GM19238 (cell line): ENCODE results near the gene FOXE1.

Experiments used
- DNase-seq: peaks from one replicate; pipeline ENCODE4 v3.0.0; 2011; ENCODE audit warnings: low spot score; ENCODE audit not compliant: insufficient read length

FOXE1 gene

DNA sequence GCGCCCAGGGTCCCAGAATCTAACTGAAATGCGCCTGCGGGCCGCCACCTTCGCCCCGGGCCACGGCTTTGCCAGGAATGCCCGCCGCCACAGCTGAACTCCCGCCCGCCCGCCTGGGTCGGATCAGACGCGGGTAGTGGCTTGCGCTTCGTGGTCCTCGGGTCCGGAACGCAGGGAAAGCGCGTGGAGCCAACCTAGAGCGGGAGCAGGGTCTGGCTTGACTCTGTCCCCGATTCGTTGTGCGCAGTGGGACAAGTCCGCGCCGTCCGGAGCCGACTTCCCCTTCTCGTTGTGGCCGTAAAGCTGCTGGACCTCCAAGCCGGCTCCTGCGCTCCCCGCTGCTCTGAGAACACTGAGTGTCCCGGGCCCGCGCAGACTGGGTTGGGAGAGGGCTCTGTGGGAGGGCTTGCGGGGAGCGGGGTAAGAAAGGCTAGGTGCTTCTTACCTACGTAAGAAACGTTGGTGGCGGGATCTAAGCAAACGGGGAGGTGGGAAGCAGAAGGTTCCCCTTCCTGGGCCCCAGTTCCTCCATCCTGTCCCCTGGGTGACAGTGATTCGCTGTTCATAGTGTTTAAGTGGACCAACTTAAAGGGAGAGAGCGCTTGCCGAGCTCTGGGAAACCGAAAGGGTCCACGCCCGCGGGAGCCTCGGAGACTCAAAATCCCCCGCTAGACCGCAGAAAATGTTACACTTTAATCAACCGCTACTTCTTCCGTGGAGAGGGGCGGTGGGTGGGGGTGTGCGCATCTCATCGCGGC, 4.4 kb upstream of the FOXE1 start:
- DNase-seq = no peak

GRCh38 chr9:97849980-97850379, 3.0 kb upstream of the FOXE1 start:
- DNase-seq = no peak

DNA sequence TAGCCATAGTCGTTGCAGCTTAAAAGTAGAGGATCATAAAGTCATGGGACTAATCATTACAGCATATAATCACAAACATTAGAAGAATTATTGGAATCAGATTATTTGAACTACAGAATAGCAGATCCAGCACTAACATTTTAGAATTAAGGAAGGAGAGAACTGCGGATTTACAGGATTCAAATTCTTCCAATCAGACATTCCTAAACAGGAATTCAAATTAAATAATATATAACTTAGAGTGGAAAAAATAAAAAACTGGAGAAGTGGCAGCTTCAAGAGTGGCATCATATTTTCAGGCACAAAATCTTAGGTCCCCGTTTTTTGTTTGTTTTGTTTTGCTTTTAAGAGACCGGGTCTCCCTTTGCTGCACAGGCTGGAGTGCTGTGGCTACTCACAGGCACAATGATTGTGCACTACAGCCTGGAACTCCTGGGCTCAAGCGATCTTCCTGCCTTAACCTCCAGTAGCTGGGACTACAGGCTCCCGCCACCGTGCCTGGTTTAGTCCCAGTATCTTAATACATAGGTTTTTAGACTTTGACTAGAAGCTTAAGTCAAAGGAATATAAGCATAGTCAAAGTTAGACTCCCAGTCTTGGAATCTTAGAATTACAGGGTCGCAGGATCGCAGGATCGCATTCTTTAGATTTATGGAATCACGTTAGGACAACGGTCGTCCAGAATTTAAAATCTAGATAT, 2.1 kb upstream of the FOXE1 start:
- no peak for DNase-seq

- DNase-seq = no peak
Observed at GRCh38 chr9:97851446-97851883, 1.6 kb upstream of the FOXE1 start.

DNA sequence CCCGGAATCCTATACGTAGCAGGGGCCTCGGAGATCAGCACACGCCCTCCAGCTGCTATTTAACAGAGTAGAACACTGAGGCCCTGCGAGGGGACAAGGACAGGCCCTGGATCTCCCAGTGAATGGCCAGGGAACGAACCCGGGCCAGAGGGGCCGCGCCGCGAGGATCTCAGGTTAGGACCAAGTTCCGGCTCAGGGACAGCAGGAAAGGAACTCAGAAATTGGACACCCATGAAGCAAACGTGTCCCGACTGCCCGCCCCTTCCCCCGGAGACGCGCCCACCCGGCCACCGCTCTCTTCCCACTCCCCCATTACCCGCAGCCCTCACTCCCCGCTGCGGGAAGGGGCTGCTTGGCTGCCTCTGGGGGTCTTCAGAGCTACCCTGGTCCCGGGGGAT, 1.0 kb upstream of the FOXE1 start:
- no peak for DNase-seq

DNA sequence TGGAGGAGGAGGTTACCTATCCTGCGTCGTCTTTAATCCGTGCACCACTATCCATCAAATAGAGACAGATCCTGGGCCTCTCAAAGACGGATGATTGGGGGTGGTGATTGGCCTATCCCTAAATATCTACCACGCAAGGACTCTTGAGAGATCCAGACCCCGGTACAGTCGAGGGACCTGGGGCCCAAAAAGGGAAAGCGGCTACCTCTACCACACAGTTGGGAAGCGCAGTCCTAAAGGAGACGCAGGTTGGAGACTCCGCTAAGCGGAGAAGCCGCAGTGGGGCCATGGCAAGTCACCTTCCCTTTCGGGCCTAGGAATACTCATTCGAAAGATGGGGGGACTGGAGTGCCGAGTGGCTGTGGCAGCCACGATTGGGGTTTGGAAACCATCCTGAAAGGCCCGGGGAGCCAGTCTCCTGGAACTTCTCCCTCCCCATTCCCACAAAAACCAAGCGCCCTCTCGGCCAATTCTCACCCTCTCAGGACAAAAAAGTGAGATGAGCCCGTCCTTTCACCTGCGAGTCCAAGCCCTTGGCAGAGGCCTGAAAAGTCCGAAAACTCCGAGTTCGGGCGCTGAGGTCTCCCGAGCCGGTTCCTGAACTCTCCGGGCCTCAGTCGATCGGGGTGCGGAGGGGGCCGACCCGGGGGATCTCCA, 499 bp upstream of the FOXE1 start:
- no peak for DNase-seq

- no peak for DNase-seq
Observed at GRCh38 chr9:97853844-97854695, 1.0 kb downstream of the FOXE1 start.

GRCh38 chr9:97854696-97855485, 1.9 kb downstream of the FOXE1 start:
- DNase-seq = no peak

GRCh38 chr9:97855486-97855875, 2.5 kb downstream of the FOXE1 start:
- DNase-seq = no peak

DNA sequence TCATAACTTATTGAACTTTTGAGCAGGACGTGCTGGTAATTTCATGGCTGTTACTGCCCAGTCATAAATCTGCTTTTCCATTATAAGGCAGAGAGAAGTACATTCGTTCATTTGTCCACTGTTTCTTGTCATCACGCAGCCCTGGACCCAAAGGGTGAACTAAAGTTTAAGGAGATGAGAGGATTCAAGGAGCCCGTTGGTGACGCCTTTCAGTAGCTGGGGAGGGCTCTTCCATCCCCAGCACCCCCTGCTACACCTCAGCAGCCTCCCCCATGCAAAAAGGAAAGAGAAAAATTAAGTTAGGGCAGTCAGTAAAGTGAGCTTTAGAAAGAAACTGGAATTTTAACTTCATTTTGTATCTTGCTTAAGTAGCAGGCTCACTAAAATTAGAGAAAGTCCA, 2.9 kb downstream of the FOXE1 start:
- DNase-seq = no peak

DNA sequence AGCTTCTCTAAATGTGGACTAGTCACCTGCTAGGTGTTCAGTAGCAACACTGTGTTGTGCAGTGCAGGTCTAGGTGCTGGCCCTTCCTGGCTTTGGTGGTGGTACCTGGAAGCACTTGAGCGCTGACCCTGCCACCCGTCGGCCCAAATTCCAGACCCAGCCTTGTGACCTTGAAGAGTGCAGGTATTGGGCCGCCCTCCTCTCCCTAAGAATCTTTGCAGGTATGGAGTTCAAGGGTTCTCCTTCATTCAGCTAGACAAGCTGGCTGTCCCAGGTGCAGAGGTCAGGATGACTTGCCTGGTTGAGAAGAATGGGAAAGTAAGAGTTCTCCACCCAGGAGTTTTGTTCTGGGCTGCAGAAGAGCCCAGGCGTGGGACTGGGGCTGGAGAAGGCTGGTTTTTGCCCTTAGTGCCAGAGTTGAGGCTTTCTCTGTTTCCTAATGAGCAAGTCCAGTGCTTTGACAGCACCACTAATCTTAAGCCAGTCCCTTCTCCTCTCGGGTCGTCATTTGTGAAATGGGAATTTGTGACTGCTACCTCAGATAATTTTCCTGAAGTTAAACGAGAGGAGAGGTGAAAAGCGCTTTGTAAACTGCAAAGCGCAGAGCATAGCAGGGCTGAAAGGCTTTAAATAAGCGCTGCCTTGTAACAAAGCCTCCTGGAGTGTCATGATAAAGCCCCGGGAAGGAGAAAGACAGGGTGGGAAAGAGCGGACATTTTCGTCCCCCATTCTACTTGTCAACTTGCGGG, 4.0 kb downstream of the FOXE1 start:
- no peak for DNase-seq

DNA sequence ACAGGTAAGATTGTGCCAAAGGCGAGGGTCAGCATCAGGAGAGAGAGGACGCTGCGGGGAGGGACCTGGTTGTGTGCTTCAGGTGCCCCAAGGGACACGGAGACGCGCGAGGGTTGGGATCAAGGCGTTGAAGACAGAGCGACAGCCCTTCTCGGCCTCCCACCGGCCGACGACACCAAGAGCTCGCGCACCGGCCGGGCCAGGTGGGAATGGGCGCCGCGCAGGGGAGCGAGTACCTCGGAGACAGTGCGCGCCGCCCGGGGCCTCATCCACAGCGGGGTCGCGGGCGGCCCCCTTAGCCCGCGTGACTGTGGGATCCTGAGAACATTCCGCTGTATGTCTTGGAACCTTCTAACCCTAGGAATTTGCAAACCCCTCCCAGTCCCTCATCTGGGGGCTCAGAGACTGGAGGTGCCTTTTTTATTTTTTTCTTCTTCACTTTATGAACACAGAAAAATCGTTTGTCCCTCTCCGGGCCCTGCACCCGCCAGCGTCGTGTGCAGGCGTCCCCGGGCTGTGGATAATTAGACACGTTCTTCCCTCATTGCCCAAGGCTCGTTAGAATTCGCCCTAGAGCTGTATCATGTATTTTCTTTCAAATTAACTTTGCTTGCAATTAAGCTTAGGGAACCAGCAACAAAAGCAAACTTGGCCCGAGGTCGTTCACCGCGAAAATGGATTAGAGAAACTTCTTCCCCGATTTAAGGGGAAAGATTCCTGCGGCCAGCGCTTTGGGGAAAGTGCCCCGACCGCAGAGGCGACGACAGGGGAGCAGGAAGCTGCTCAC, 4.8 kb downstream of the FOXE1 start:
- DNase-seq = no peak

DNA sequence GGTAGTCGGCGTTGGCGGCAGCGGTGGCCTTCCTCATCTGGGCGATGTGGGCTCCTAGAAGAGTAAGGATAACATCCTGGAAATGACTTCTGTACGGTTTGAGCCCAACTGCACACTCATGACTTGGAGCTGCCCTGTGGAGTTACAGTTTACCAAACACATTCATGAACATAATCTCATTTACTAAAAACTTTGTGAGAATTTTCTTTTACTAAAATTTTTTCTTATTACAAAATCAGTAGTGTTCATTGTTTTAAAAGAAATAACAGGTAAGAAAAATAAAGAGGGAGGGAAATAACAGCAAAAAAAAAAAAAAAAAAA, 5.3 kb downstream of the FOXE1 start:
- no peak for DNase-seq

DNA sequence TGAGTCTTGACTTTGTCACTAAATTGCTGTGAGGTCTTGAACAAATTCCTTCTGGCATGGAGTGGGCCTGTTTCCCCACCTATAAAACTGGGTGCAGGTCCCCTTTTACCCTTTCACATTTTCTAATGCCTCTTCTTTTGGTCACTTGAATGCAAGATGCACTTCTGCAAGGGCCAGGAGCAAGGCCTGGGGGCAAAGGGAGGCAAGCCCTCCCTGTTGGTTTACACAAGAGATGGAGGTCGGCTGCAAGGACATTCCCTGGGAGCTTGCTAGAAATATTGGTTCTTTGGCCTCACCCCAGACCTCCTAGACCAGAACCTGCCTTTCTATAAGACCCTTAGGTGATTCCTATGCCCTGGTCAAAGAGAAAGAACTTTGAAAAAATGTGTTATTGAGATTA, 5.8 kb downstream of the FOXE1 start:
- DNase-seq = no peak

DNA sequence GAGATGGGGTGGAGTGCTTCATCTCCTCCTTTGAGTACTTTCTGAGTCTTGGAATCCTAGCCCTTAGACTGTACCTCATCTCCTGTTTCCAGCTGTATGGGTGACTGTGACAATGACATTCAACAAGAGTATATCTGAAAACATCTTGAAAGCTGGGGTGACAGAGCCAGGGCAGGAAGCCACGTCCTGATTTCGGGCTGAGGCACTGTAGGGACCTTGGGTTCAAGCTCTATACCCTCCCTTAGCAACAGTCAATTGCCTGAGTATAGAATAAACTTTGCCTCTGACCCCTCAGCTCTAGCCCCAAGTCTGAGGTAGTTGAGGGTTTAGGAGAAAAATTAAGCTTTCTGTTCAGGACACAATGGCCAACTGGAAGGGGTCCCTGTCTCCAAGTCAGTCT, 6.3 kb downstream of the FOXE1 start:
- no peak for DNase-seq

GRCh38 chr9:97860451-97861147, 7.6 kb downstream of the FOXE1 start:
- no peak for DNase-seq

- DNase-seq = no peak
Observed at GRCh38 chr9:97861148-97861475, 8.1 kb downstream of the FOXE1 start.

DNA sequence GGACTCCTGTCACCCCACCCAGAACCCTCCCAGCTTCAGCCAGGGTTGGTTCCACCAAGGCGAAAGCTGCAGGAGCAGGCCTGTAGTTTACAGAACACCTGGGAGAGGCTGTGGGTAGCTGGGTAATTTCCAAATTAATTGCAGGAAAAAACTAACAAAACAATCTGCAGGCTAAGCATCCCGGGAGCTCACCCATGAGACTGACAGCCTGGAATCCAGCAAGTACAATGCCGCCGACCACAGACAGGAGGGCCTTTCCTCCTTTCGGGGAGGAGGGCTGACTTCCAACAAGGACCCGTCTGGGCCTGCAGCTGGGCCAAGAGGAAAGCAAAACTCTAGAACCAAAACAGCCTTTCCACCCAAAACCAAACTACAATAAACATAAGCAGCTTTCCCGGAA, 10.3 kb downstream of the FOXE1 start:
- no peak for DNase-seq

DNA sequence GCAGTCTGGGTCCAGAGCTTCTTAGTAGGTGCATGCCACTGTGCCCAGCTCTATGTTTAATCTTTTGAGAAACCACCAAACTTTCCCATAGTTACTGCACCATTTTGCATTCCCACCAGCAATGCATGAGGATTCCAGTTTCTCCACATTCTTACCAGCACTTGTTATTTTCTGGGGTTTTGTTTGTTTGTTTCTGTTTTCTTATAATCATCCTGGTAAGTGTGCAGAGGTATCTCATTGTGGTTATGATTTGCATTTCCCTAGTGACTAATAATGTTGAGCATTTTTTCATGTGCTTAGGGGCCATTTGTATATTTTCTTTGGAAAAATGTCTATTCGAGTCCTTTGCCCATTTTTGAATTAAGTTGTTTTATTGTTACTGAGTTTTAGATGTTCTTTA, 11.4 kb downstream of the FOXE1 start:
- DNase-seq = no peak
